Activated naive CD8-positive, alpha-beta T cell treated with anti-CD3 and anti-CD28 coated beads for 36 hours (primary cell): ENCODE results near the gene CDC42EP3. TPM values are rescaled to one million over a fixed set of nuclear protein-coding genes. Genes with fewer than 3 reads are reported as not detected.

Experiments used
- DNase-seq: peaks from one replicate; pipeline ENCODE4 v3.0.0; 2021
- H3K27ac Mint-ChIP-seq: one replicate; pipeline ENCODE4 v1.8.0; 2022; ENCODE audit warnings: mild to moderate bottlenecking, moderate library complexity, mixed read lengths
- H3K27me3 Mint-ChIP-seq: one replicate; pipeline ENCODE4 v1.8.0; 2022; ENCODE audit warnings: mild to moderate bottlenecking, mixed read lengths
- H3K36me3 Mint-ChIP-seq: one replicate; pipeline ENCODE4 v1.8.0; 2021; ENCODE audit warnings: mild to moderate bottlenecking, mixed read lengths
- H3K4me1 Mint-ChIP-seq: one replicate; pipeline ENCODE4 v1.8.0; 2021; ENCODE audit warnings: mixed read lengths
- H3K4me3 Mint-ChIP-seq: one replicate; pipeline ENCODE4 v1.8.0; 2022; ENCODE audit warnings: mild to moderate bottlenecking, moderate library complexity, mixed read lengths
- H3K9me3 Mint-ChIP-seq: one replicate; pipeline ENCODE4 v1.8.0; 2022; ENCODE audit warnings: mixed read lengths
- total RNA-seq, 2 experiments: library from RNA; stranded (reverse); gene quantifications; one replicate each; pipeline ENCODE4 v1.2.3, GENCODE V29; 2021

CDC42EP3 gene
- total RNA-seq, 2 experiments from 2014 or later = 18.6 to 22.2 TPM

DNA sequence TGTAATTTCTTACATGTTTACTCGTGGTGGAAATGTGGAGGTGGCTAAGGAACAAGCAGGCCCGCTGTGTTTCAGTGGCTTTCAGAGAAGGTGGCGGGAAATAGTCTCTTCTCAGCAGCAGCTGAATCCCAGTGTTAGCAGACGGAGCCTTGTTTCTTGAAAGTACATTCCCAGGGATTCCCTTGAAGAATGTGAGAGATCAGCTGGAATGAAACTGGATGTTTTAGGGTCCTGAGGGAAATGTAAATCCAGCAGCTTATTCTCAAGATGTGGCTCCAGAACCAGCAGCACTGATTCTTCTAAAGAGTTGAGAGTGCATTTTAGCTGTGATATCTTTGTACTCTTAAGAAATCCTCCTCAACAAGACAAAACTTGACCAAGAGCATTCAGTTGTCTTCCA is 59.1 kb downstream of the CDC42EP3 start:
- Mint-ChIP-seq H3K9me3 (peaks cover 10% of the 10 kb centered on the region), H3K27ac (no peak overlapping the region), H3K4me3 (no peak overlapping the region), H3K4me1 (peaks cover 28% of the 10 kb centered on the region), H3K27me3 (no peaks in the 10 kb centered on the region), H3K36me3 (peaks cover 3% of the 10 kb centered on the region)
- DNase-seq = no peak

DNA sequence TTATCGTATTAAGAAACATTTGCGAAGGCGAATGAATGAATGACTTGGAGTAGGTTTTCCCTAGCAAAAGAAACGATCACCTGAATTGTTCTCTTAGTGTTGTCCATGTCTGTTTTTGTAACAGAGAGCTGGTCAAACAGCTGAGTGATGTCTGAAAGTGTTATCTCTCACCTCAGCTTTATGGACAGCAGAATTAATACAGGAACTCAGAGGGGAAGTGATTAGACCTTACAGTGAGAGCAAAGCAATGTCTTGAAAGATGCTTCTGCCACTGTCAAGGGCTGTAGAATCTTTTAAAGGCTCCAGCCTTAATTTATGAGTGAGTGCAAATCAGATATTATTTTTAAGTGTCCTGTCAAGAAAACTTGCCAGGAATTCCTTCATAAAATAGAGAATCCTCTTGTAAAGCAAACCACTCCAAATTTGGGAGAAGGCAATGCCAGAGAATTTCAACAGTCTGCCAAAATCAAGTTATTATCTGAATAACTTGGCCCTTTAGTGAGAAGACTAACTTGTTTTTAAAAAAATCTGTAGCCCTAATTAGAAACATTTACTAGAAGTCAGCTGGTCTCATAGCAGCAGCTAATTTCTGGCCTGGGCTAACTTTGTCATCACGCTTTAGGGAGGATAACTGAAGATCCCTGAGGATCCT is 60.7 kb downstream of the CDC42EP3 start:
- no peak overlapping the region for H3K4me3 Mint-ChIP-seq
- H3K4me1 Mint-ChIP-seq = peaks cover 14% of the 10 kb centered on the region
- H3K27me3 Mint-ChIP-seq = no peaks in the 10 kb centered on the region
- peaks cover 8% of the 10 kb centered on the region for H3K36me3 Mint-ChIP-seq
- no peak overlapping the region for H3K27ac Mint-ChIP-seq
- no peak for DNase-seq
- peaks cover 14% of the 10 kb centered on the region for H3K9me3 Mint-ChIP-seq

DNA sequence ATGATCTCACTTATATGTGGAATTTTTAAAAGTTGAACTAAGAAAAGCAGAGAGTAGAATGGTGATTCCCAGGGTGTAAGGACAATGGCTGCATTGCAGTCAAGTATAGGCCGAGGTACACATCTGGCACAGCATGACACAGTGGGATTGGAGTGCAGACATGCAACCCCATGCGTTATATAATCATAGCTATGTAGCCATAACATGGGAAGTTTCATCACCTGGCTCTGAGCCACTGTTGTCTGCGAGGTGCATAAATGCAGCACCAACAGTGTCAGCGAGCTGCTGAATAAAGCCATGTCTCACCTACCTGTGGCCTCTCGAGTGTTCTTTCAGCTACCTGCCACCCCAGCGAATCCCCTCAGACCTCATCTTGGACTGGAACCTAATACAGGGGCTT is 61.7 kb downstream of the CDC42EP3 start:
- Mint-ChIP-seq H3K27me3 (no peaks in the 10 kb centered on the region), H3K9me3 (peaks cover 17% of the 10 kb centered on the region), H3K4me3 (no peak overlapping the region), H3K4me1 (peaks cover 4% of the 10 kb centered on the region), H3K36me3 (peaks cover 12% of the 10 kb centered on the region), H3K27ac (no peak overlapping the region)
- no peak for DNase-seq

DNA sequence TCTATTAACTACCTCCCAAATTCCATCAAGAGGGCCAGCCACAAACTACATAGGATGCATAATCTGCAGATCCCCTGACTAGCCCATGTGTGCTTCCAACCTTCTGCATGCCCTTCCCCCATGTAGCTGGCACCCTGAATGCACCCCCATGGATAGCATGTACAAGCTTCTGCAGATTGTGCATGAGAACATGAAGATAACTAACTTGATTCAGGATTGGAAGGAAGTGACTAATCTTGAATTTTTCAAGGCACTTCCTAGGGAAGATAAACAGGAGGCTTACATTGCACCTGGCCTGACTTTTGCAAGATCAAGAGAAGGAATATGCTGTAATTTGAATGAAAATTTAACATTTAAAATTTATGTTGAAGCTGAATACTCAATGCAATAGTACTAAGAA is 66.7 kb downstream of the CDC42EP3 start:
- H3K27me3 Mint-ChIP-seq = no peaks in the 10 kb centered on the region
- H3K36me3 Mint-ChIP-seq = peaks cover 24% of the 10 kb centered on the region
- no peak overlapping the region for H3K27ac Mint-ChIP-seq
- no peak overlapping the region for H3K4me3 Mint-ChIP-seq
- no peak for DNase-seq
- H3K9me3 Mint-ChIP-seq = peaks cover 26% of the 10 kb centered on the region
- H3K4me1 Mint-ChIP-seq = peaks cover 32% of the 10 kb centered on the region

DNA sequence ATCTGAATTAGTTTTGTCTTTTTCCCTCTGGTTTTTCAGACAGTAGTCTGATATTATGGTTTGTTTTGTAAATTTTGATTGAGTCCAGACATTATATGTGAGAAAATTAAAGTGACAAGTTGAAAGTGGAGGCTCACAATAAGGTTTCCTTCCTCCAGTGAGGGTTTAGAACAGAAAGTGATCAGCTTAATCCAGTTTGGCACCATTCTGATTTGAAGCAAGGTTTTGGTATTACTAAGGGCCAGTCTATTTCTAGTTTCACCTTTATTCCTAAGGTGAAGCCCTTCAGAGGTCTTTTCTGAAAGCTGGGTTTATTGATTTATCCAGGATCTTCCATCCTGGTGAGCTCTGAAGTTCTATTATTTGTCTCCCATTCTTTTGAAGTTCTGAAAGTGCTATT is 68.7 kb downstream of the CDC42EP3 start:
- H3K36me3 Mint-ChIP-seq = peaks cover 33% of the 10 kb centered on the region
- no peak for DNase-seq
- no peaks in the 10 kb centered on the region for H3K27me3 Mint-ChIP-seq
- peaks cover 33% of the 10 kb centered on the region for H3K4me1 Mint-ChIP-seq
- no peak overlapping the region for H3K4me3 Mint-ChIP-seq
- peaks cover 31% of the 10 kb centered on the region for H3K9me3 Mint-ChIP-seq
- H3K27ac Mint-ChIP-seq = no peak overlapping the region

DNA sequence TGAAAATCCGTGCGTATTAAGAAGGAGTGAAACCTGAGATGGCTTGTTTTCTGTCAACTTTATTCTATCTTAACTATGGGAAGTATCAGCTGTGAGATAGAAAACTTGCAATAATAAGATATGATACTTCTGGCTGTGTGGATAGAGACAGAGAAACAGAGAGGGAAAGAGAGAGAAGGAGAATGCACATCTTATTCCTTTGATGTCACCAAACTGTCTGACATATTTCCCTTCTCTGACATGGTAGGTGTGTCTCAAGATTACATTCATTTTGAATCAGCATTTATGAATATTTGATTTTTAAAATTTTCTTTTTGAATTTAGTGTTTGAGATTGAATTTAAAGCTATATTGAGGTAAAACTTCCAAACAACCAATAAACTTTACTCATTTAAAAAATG is 69.4 kb downstream of the CDC42EP3 start:
- peaks cover 33% of the 10 kb centered on the region for H3K4me1 Mint-ChIP-seq

DNA sequence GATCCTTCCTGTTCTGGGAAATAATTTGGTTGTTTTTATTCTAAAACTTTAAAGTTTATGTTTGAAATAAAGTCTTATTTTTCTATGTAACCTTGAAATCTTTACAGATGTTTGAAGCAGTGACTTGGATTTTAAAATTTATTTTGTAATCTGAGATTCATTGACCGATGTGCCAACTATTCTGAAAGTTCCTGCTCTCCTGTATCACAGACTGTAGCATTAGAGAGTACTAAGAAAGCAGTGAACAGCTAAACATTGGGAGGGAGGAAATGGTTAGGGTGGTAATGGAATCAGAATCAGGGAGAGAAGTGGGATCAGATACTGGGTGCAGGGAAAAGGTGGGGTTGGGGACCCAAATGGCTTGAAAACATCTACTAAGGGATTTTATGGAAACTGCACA is 69.9 kb downstream of the CDC42EP3 start:
- DNase-seq = no peak
- peaks cover 33% of the 10 kb centered on the region for H3K4me1 Mint-ChIP-seq
- no peak overlapping the region for H3K27ac Mint-ChIP-seq
- H3K4me3 Mint-ChIP-seq = no peak overlapping the region
- peaks cover 34% of the 10 kb centered on the region for H3K9me3 Mint-ChIP-seq
- no peaks in the 10 kb centered on the region for H3K27me3 Mint-ChIP-seq
- peaks cover 34% of the 10 kb centered on the region for H3K36me3 Mint-ChIP-seq

More for the DNA sequence above, 69.4 kb downstream of the CDC42EP3 start:
- Mint-ChIP-seq H3K4me3 (no peak overlapping the region), H3K36me3 (peaks cover 32% of the 10 kb centered on the region), H3K9me3 (peaks cover 32% of the 10 kb centered on the region), H3K27me3 (no peaks in the 10 kb centered on the region), H3K27ac (no peak overlapping the region)
- no peak for DNase-seq

DNA sequence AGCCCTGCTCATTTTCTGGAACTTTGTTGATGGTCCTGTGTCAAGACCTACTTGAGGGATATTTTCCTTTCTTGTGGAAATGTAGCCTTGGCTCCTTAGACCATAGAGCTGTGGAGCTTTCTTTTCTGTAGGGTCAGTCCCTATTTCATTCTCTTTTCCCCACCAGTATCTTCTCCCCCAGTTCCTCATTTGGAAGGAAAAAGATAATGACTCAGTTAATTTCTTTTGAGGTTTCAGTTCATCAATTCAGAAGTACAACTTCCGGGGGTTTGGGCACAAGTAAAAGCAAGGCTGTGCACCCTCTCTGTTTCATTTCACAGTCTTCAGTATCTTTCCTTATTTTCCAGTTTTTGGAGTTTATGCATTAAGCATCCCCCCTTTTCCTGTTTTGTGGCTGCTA is 70.7 kb downstream of the CDC42EP3 start:
- no peak for DNase-seq
- Mint-ChIP-seq H3K4me1 (peaks cover 33% of the 10 kb centered on the region), H3K27me3 (no peaks in the 10 kb centered on the region), H3K36me3 (peaks cover 30% of the 10 kb centered on the region), H3K9me3 (peaks cover 35% of the 10 kb centered on the region), H3K27ac (peak overlapping the region; percentile 47), H3K4me3 (peak overlapping the region; percentile 41)

DNA sequence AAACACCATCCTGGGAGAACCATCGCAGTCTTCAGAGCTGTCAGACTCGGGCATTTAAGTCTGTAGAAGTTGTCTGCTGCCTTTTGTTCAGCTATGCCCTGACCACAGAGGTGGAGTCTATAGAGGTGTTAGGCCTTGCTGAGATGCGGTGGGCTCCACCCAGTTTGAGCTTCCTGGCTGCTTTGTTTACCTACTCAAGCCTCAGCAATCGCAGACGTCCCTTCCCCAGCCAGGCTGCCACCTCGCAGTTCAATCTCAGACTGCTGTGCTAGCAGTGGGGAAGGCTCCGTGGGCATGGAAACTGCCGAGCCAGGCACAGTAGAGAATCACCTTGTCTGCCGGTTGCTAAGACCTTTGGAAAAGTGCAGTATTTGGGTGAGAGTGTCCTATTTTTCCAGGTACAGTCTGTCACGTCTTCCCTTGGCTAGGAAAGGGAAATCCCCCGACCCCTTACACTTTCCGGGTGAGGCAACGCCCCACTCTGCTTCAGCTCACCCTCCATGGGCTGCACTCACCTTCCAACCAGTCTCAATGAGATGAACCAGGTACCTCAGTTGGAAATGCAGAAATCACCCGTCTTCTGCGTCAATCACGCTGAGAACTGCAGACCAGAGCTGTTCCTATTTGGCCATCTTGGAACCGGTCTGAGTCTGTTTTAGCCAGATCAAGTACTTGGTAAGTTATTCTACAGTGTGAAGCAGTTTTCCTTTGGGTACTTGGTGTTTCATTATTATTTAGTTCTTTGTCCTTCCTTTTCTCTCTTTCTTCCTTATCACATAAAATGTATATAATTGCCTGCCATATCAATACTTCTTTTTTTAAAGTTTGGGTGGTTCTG is 71.5 kb downstream of the CDC42EP3 start:
- peaks cover 33% of the 10 kb centered on the region for H3K4me1 Mint-ChIP-seq
- peaks cover 38% of the 10 kb centered on the region for H3K9me3 Mint-ChIP-seq
- peak overlapping the region; percentile 50 for H3K4me3 Mint-ChIP-seq
- DNase-seq = peak; percentile 24
- H3K36me3 Mint-ChIP-seq = peaks cover 30% of the 10 kb centered on the region
- H3K27ac Mint-ChIP-seq = peak overlapping the region; percentile 75
- H3K27me3 Mint-ChIP-seq = no peaks in the 10 kb centered on the region

DNA sequence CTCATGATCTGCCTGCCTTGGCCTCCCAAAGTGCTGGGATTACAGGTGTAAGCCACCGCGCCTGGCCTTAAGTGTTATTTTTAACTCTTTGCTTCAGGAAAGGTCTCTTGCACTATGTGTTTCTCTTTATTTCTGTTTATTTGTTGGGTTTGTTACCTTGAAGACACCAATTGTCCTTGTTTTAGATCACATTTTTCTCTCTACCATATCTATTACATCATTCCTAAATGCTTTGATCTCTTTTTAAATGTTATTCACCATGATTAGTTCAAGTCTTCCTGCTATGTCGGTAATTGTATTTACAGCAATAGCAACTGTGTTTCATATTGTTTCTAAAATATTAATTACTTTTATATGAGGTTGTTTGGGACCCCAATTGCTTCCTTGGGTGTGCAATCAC is 77.7 kb downstream of the CDC42EP3 start:
- Mint-ChIP-seq H3K4me1 (peaks cover 21% of the 10 kb centered on the region), H3K4me3 (no peak overlapping the region), H3K9me3 (peaks cover 31% of the 10 kb centered on the region), H3K27me3 (no peaks in the 10 kb centered on the region), H3K36me3 (peaks cover 12% of the 10 kb centered on the region), H3K27ac (no peak overlapping the region)
- DNase-seq = no peak

DNA sequence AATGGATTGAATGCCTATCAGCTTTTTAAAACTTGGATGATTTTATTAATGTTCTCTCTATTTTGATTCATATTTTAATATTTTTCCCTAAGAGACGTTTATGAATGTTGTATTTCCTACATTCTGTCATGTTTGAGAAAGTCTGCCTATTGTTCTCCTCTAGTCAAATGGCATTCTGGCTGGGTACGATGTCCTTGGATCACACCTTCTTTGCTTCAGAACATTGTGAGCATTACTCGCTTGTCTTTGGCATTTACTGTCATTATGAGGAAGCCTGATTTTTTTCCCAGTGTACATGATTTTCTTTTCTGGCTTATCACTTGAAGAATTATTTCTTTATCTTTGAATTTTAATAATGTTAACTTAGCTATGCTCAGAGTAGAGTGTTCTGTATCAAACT is 78.4 kb downstream of the CDC42EP3 start:
- Mint-ChIP-seq H3K27me3 (no peaks in the 10 kb centered on the region), H3K9me3 (peaks cover 27% of the 10 kb centered on the region), H3K36me3 (peaks cover 9% of the 10 kb centered on the region), H3K4me1 (peaks cover 27% of the 10 kb centered on the region), H3K4me3 (no peak overlapping the region), H3K27ac (no peak overlapping the region)
- no peak for DNase-seq
